Endothelial cell of umbilical vein (primary cell): Measurements from ENCODE around the gene ABR. TPM values are rescaled to one million over a fixed set of nuclear protein-coding genes. Genes with fewer than 3 reads are reported as not detected.
"Not testable (repeated sequence)": the region's sequence is repeated elsewhere in the genome, so short reads cannot be mapped to it uniquely, and the experiment has no call there.

ENCODE experiments used
- BruUV-seq: library from RNA; stranded (reverse); fragments of 400-500 nt; replicated peaks from 2 replicates; lab custom pipeline; 2021; lab: Mats Ljungman, UMichigan
- CTCF ChIA-PET: fragments of 300-600, 350-600 bp; sonication (Branson Sonifier 250); formaldehyde crosslinking; loops from one replicate; lab custom pipeline; 2021; ENCODE audit warnings: antibody characterized with exemption, inconsistent platforms; lab: Charles Lee
- POLR2A ChIA-PET: fragments of 300-600, 350-600 bp; sonication (Branson Sonifier 250); formaldehyde crosslinking; loops from one replicate; lab custom pipeline; 2021; ENCODE audit warnings: antibody characterized with exemption, inconsistent platforms; lab: Charles Lee
- DNase-seq: peaks from one replicate; pipeline ENCODE4 v3.0.0-alpha.2; 2011; ENCODE audit warnings: low read depth, low spot score
- FAIRE-seq: peaks from 2 replicates; lab custom pipeline; 2011; peaks lifted over from hg19 to GRCh38; lab: Jason Lieb, UNC
- H2AFZ ChIP-seq: 2 replicates; pipeline ENCODE4 v1.6.0; 2012; ENCODE audit warnings: low read depth, low read length, control low read depth, inconsistent platforms
- H3K27ac ChIP-seq: 2 replicates; pipeline ENCODE4 v1.5.1; 2011; ENCODE audit warnings: low read depth, mild to moderate bottlenecking, control low read depth, low read length, moderate library complexity; ENCODE audit not compliant: insufficient read depth
- H3K27me3 ChIP-seq, 2 experiments: 2 replicates each; pipeline versions ENCODE4 v1.6.0 to v1.6.1; 2011; ENCODE audit warnings: low read length in 2 of 2, mixed read lengths in 1 of 2; ENCODE audit not compliant: control insufficient read depth in 2 of 2, insufficient read depth in 2 of 2
- H3K36me3 ChIP-seq, 2 experiments: 2 replicates in 1 of 2; 3 replicates in 1 of 2; pipeline ENCODE4 v1.5.1; 2011; ENCODE audit warnings: low read length in 2 of 2, mild to moderate bottlenecking in 1 of 2, moderate library complexity in 1 of 2; ENCODE audit not compliant: control insufficient read depth in 2 of 2, insufficient read depth in 2 of 2; ENCODE audit errors: extremely low read depth in 1 of 2
- H3K4me1 ChIP-seq: 3 replicates; pipeline ENCODE4 v1.5.1; 2011; ENCODE audit warnings: mild to moderate bottlenecking, low read length; ENCODE audit not compliant: control insufficient read depth, insufficient read depth; ENCODE audit errors: extremely low read depth
- H3K4me2 ChIP-seq: 2 replicates; pipeline ENCODE4 v1.6.1; 2011; ENCODE audit warnings: low read length, control low read depth, mixed read lengths; ENCODE audit not compliant: insufficient read depth
- H3K4me3 ChIP-seq, 3 experiments: fragments of 200-600 bp in 1 of 3; sonication (generic), shearing (Covaris generic) in 1 of 3; replicated peaks in 1 of 3; 2 replicates each; pipeline ENCODE4 v1.5.1; 2011 to 2016; ENCODE audit warnings: control low read depth in 3 of 3, low read length in 3 of 3, mild to moderate bottlenecking in 2 of 3, inconsistent platforms in 1 of 3, low read depth in 1 of 3, moderate library complexity in 1 of 3; ENCODE audit not compliant: insufficient read depth in 1 of 3
- H3K79me2 ChIP-seq: 2 replicates; pipeline ENCODE4 v1.6.0; 2012; ENCODE audit warnings: low read length, inconsistent platforms; ENCODE audit not compliant: control insufficient read depth, insufficient read depth
- H3K9ac ChIP-seq: replicated peaks from 2 replicates; pipeline ENCODE3; 2011; ENCODE audit warnings: low read length, control low read depth; ENCODE audit not compliant: insufficient read depth; ENCODE audit errors: extremely low read depth
- H3K9me1 ChIP-seq: replicated peaks from 3 replicates; pipeline ENCODE4 v1.6.0; 2011; ENCODE audit warnings: mild to moderate bottlenecking, low read length; ENCODE audit not compliant: control insufficient read depth, insufficient read depth; ENCODE audit errors: extremely low read depth
- H3K9me3 ChIP-seq: replicated peaks from 2 replicates; pipeline ENCODE4 v1.5.1; 2012; ENCODE audit warnings: low read length, inconsistent platforms; ENCODE audit not compliant: control insufficient read depth, insufficient read depth
- H4K20me1 ChIP-seq: replicated peaks from 2 replicates; pipeline ENCODE3; 2011; ENCODE audit warnings: mild to moderate bottlenecking, low read length; ENCODE audit not compliant: control insufficient read depth, insufficient read depth; ENCODE audit errors: extremely low read depth
- EZH2 ChIP-seq: IDR thresholded peaks from 2 replicates; pipeline ENCODE4 v1.6.1; 2012; ENCODE audit warnings: borderline replicate concordance, low read depth, mild to moderate bottlenecking, moderate library complexity, low read length, inconsistent platforms; ENCODE audit not compliant: severe bottlenecking
- GATA2 ChIP-seq: IDR thresholded peaks from 2 replicates; pipeline ENCODE4 v1.7.0; 2011; ENCODE audit warnings: low read depth, mild to moderate bottlenecking, moderate library complexity, mixed read lengths, low read length; ENCODE audit not compliant: insufficient read length, insufficient read depth
- POLR2A ChIP-seq: IDR thresholded peaks from 2 replicates; pipeline ENCODE4 v1.6.1; 2012; ENCODE audit warnings: low read depth, mild to moderate bottlenecking, control low read depth, low read length
- POLR2AphosphoS5 ChIP-seq: IDR thresholded peaks from 2 replicates; pipeline ENCODE4 v1.6.1; 2012; ENCODE audit warnings: low read depth, mild to moderate bottlenecking, control low read depth, low read length, moderate library complexity; ENCODE audit not compliant: insufficient read depth
- dilution Hi-C: fragments of 300-500 bp; cut with MboI; formaldehyde crosslinking; loops from one replicate; pipeline ENCODE4 v1.15.0; 2019; ENCODE audit warnings: low sequenced_read_pairs; ENCODE audit not compliant: extremely low pct_ligation_motif_present
- intact Hi-C: fragments of 100-400 bp; cut with micrococcal nuclease; formaldehyde crosslinking; loops from one replicate; pipeline ENCODE4 v1.10.0; 2022
- polyA plus RNA-seq, 4 experiments: library from polyadenylated mRNA; depleted of rRNA in 3 of 4; stranded (reverse) in 3 of 4; unstranded in 1 of 4; fragments of >200 nt; gene quantifications; 2 replicates each; pipeline versions ENCODE4 v1.2.1 to v1.2.3, GENCODE V29; 2011 to 2012; ENCODE audit warnings: missing spikeins in 1 of 4
- total RNA-seq: library from RNA; stranded (reverse); gene quantifications from 2 replicates; pipeline ENCODE4 v1.2.3, GENCODE V29; 2021

The ABR gene
- total and polyA plus RNA-seq, 2 donors (not counting 3 experiments of a cell fraction or from before 2014, with no cell fraction given): 83.5 to 96.8 TPM

GRCh38 chr17:1153795-1154546 lies 25.8 kb downstream of the ABR start:
- no peak for TF ChIP-seq POLR2AphosphoS5
- TF ChIP-seq GATA2: no peak
- TF ChIP-seq POLR2A: no peak
- no peak for TF ChIP-seq EZH2
- dilution Hi-C loops: no loop called here
- no peak for DNase-seq
- ChIA-PET CTCF (interaction anchor here (1.0 to 2.0 kb wide), 3 partner anchors 12 to 95 kb away, joined by 3 to 8 read pairs (median 7); no protein-coding TSS in a partner anchor), POLR2A (no interaction called here)
- Histone ChIP-seq H3K9ac (no peak overlapping the region), H3K4me1 (no peaks in the 10 kb centered on the region), H3K4me2 (no peak overlapping the region), H2AFZ (no peak overlapping the region), H3K9me1 (no peaks in the 10 kb centered on the region), H3K9me3 (no peaks in the 10 kb centered on the region), H3K79me2 (no peaks in the 10 kb centered on the region), H4K20me1 (no peaks in the 10 kb centered on the region), H3K4me3 (no peak overlapping the region), H3K36me3 (peaks cover 0 to 2% of the 10 kb centered on the region in 2 experiments), H3K27ac (no peak overlapping the region), H3K27me3 (no peaks in the 10 kb centered on the region)
- no TSS peak for BruUV-seq
- FAIRE-seq: no peak
- intact Hi-C loops: no loop called here

- H3K27ac ChIP-seq, intact Hi-C loops, POLR2A ChIA-PET, dilution Hi-C loops, DNase-seq, H3K79me2 ChIP-seq, H3K9me1 ChIP-seq, H3K4me1 ChIP-seq, H3K9ac ChIP-seq, H3K27me3 ChIP-seq, H3K4me2 ChIP-seq, H3K9me3 ChIP-seq, BruUV-seq, H2AFZ ChIP-seq, H4K20me1 ChIP-seq, FAIRE-seq, H3K4me3 ChIP-seq, H3K36me3 ChIP-seq: not testable (repeated sequence)
- CTCF ChIA-PET: interaction anchor here (0.9 to 1.5 kb wide), 3 partner anchors 30 to 96 kb away, joined by 3 to 4 read pairs (median 3); no protein-coding TSS in a partner anchor
Measured at GRCh38 chr17:1152582-1152981, 27.2 kb downstream of the ABR start.
